ENCODE measurements around the gene POLL.
"Not testable (repeated sequence)": the region's sequence is repeated elsewhere in the genome, so short reads cannot be mapped to it uniquely, and the experiment has no call there.

POLL gene

DNA sequence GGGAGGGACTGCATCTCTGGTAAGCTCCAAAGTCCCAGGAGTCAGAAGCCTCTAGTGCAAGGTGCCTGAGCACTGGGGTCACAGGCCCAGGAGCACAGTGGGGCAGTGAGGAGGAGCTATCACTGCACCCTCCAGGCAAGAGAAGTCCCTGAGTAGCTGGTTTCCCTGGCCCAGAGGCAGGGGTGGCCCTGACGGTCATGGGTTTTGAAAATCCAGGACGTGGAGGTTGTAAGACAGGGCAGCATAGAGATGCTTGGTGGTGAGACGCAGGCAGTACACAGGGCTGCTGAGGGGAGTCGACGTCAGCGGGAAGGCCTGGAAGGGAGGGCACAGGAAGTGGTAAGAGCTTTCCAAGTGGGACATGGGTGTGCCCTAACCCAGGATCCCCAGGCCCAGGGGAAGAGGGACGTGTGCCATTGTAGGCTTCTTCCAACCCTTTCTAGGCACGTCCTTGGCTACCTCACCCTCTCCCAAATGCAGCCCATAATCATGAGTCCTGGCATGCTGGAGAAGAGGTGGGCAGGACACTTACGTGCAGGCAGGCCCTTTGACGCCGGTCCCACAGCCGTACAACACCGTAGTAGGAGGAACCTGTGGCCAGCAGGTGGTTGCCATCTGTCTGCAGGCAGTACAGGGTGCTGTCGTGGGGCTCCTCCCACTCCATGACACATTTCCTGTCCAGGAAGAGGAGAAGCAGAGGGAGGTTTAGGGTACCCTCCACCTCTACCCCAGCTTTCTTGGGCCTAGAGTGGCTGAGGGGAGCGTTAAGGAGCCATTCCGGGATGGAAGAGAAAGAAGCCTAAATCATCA is 23.2 kb upstream of the POLL start:
- Histone ChIP-seq H3K9ac (ENCODE audit: low read depth in 1 of 2, low read length in 2 of 2) (no peak overlapping the region), H3K9me3 (ENCODE audit: control insufficient read depth in 2 of 2, low read length in 2 of 2) (no peaks in the 10 kb centered on the region), H3K4me3 (ENCODE audit: low read length in 2 of 2) (no peak overlapping the region), H3K36me3 (ENCODE audit: control insufficient read depth in 2 of 2, insufficient read depth in 2 of 2, low read length in 2 of 2) (peaks cover 47 to 57% of the 10 kb centered on the region in 2 donors), H3K4me1 (ENCODE audit: control insufficient read depth in 2 of 2, insufficient read depth in 2 of 2, low read length in 2 of 2) (no peaks in the 10 kb centered on the region), H3K27me3 (ENCODE audit: control insufficient read depth in 2 of 2, insufficient read depth in 2 of 2, low read length in 2 of 2) (no peaks in the 10 kb centered on the region), H3K27ac (ENCODE audit: low read depth in 2 of 2, low read length in 2 of 2) (no peak overlapping the region)

DNA sequence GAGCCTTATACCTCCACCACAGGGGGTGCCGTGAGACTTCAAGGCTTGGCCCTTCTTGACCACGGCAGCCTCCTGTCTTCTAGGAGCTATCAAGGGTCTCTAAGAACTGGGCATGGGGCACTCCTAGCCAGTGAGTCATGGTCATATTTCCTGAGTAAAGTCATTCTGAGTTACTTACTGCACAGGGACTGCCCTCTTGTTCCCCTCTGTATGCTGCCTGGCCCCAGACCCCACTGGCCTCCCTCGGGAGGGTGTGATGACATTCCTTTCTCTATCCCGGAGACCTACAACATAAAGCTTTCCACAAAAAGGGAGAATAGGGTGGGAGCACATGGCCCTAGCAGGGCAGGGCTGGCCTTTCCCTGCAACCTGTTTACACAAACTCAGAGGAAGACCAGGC is 21.4 kb upstream of the POLL start:
- Histone ChIP-seq H3K36me3 (ENCODE audit: control insufficient read depth in 2 of 2, insufficient read depth in 2 of 2, low read length in 2 of 2) (peaks cover 44 to 59% of the 10 kb centered on the region in 2 donors), H3K4me1 (ENCODE audit: control insufficient read depth in 2 of 2, insufficient read depth in 2 of 2, low read length in 2 of 2) (no peaks in the 10 kb centered on the region), H3K9ac (ENCODE audit: low read depth in 1 of 2, low read length in 2 of 2) (no peak overlapping the region), H3K4me3 (ENCODE audit: low read length in 2 of 2) (no peak overlapping the region), H3K9me3 (ENCODE audit: control insufficient read depth in 2 of 2, low read length in 2 of 2) (no peaks in the 10 kb centered on the region), H3K27ac (ENCODE audit: low read depth in 2 of 2, low read length in 2 of 2) (no peak overlapping the region), H3K27me3 (ENCODE audit: control insufficient read depth in 2 of 2, insufficient read depth in 2 of 2, low read length in 2 of 2) (no peaks in the 10 kb centered on the region)

GRCh38 chr10:101607124-101607523 is 19.1 kb upstream of the POLL start:
- no peaks in the 10 kb centered on the region for H3K27me3 ChIP-seq (ENCODE audit: control insufficient read depth in 2 of 2, insufficient read depth in 2 of 2, low read length in 2 of 2)
- no peak overlapping the region for H3K9ac ChIP-seq (ENCODE audit: low read depth in 1 of 2, low read length in 2 of 2)
- no peak overlapping the region for H3K27ac ChIP-seq (ENCODE audit: low read depth in 2 of 2, low read length in 2 of 2)
- no peak overlapping the region for H3K4me3 ChIP-seq (ENCODE audit: low read length in 2 of 2)
- H3K36me3 ChIP-seq (ENCODE audit: control insufficient read depth in 2 of 2, insufficient read depth in 2 of 2, low read length in 2 of 2): peaks cover 44 to 61% of the 10 kb centered on the region in 2 donors
- H3K4me1 ChIP-seq (ENCODE audit: control insufficient read depth in 2 of 2, insufficient read depth in 2 of 2, low read length in 2 of 2): no peaks in the 10 kb centered on the region
- no peaks in the 10 kb centered on the region for H3K9me3 ChIP-seq (ENCODE audit: control insufficient read depth in 2 of 2, low read length in 2 of 2)

- H3K4me1 ChIP-seq (ENCODE audit: control insufficient read depth in 2 of 2, insufficient read depth in 2 of 2, low read length in 2 of 2): no peaks in the 10 kb centered on the region
- H3K4me3 ChIP-seq (ENCODE audit: low read length in 2 of 2): no peak overlapping the region
- no peak overlapping the region for H3K27ac ChIP-seq (ENCODE audit: low read depth in 2 of 2, low read length in 2 of 2)
- H3K36me3 ChIP-seq (ENCODE audit: control insufficient read depth in 2 of 2, insufficient read depth in 2 of 2, low read length in 2 of 2): peaks cover 13 to 21% of the 10 kb centered on the region in 2 donors
- H3K9ac ChIP-seq (ENCODE audit: low read depth in 1 of 2, low read length in 2 of 2): no peak overlapping the region
- H3K27me3 ChIP-seq (ENCODE audit: control insufficient read depth in 2 of 2, insufficient read depth in 2 of 2, low read length in 2 of 2): no peaks in the 10 kb centered on the region
- no peaks in the 10 kb centered on the region for H3K9me3 ChIP-seq (ENCODE audit: control insufficient read depth in 2 of 2, low read length in 2 of 2)
Measured at GRCh38 chr10:101602761-101603398, 14.8 kb upstream of the POLL start.

DNA sequence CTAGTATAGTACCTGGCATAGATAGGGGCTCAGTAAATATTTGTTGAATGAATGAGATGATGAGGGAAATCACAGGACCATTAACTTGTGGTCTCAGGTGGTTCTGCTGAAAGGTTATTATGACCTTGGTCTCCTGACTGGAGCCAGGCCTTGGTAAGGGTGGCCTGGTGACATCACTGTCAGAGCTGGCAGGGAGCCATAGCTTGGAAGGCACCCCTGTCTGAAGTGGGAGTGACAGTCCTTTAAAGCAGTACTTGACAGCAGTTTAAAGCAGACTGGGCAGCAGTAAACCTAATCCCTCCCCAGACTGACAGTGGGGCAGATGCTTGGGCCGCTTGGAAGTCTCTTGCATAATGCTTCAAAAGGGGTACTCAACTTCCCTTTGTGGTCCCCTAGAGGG is 13.5 kb upstream of the POLL start:
- Histone ChIP-seq H3K27ac (ENCODE audit: low read depth in 2 of 2, low read length in 2 of 2) (no peak overlapping the region), H3K27me3 (ENCODE audit: control insufficient read depth in 2 of 2, insufficient read depth in 2 of 2, low read length in 2 of 2) (no peaks in the 10 kb centered on the region)

GRCh38 chr10:101597091-101597900 is 9.2 kb upstream of the POLL start:
- no peak overlapping the region for H3K4me3 ChIP-seq (ENCODE audit: low read length in 2 of 2)
- no peaks in the 10 kb centered on the region for H3K9me3 ChIP-seq (ENCODE audit: control insufficient read depth in 2 of 2, low read length in 2 of 2)

More for the DNA sequence above, 13.5 kb upstream of the POLL start:
- peaks cover 2 to 10% of the 10 kb centered on the region in 2 donors for H3K36me3 ChIP-seq (ENCODE audit: control insufficient read depth in 2 of 2, insufficient read depth in 2 of 2, low read length in 2 of 2)
- no peaks in the 10 kb centered on the region for H3K9me3 ChIP-seq (ENCODE audit: control insufficient read depth in 2 of 2, low read length in 2 of 2)
- no peak overlapping the region for H3K9ac ChIP-seq (ENCODE audit: low read depth in 1 of 2, low read length in 2 of 2)
- no peaks in the 10 kb centered on the region for H3K4me1 ChIP-seq (ENCODE audit: control insufficient read depth in 2 of 2, insufficient read depth in 2 of 2, low read length in 2 of 2)
- H3K4me3 ChIP-seq (ENCODE audit: low read length in 2 of 2): no peak overlapping the region

DNA sequence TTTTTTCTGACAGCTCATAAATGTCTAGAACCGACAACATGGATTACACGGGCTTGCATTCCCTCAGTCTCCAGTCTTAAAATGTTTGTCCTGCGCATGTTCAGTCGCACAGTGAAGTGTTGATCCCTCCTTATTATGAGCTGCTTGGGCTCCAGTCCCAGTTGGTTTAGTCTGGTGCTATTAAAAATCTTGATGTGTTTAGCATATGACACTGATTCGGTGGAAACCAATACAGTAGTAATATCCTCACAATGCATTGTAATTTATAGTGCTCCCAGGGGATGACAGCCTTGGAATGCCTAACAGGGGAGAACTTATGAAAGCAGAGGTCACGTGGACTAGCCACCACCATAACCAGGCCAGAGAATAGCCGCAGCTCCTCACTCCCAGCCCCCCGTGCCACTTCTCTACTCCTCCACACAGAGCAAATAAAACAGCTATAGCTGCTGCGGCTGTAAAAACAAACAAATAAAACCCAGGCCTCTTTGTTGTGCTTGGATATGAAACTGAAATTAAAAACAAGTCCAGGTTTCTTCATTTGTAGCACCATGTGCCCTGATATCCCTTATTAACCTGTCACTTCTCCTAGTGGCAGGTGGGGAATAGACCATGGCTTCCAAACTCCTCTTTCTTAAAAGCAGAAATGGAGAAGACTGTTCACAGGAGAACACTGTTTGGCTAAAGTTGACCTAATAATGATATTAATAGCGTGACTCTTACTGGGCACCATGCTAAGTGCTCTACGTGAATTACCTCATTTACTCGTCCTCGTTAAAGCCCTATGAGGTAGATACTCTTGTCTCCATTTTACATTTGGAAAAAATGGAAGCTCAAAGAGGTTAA is 7.8 kb upstream of the POLL start:
- no peak overlapping the region for H3K9ac ChIP-seq (ENCODE audit: low read depth in 1 of 2, low read length in 2 of 2)
- H3K4me1 ChIP-seq (ENCODE audit: control insufficient read depth in 2 of 2, insufficient read depth in 2 of 2, low read length in 2 of 2): no peaks in the 10 kb centered on the region
- H3K9me3 ChIP-seq (ENCODE audit: control insufficient read depth in 2 of 2, low read length in 2 of 2): no peaks in the 10 kb centered on the region
- H3K27ac ChIP-seq (ENCODE audit: low read depth in 2 of 2, low read length in 2 of 2): no peak overlapping the region
- H3K4me3 ChIP-seq (ENCODE audit: low read length in 2 of 2): no peak overlapping the region
- no peaks in the 10 kb centered on the region for H3K27me3 ChIP-seq (ENCODE audit: control insufficient read depth in 2 of 2, insufficient read depth in 2 of 2, low read length in 2 of 2)
- H3K36me3 ChIP-seq (ENCODE audit: control insufficient read depth in 2 of 2, insufficient read depth in 2 of 2, low read length in 2 of 2): peaks cover 0 to 2% of the 10 kb centered on the region in 2 donors

More at GRCh38 chr10:101597091-101597900, 9.2 kb upstream of the POLL start:
- Histone ChIP-seq H3K27ac (ENCODE audit: low read depth in 2 of 2, low read length in 2 of 2) (no peak overlapping the region), H3K4me1 (ENCODE audit: control insufficient read depth in 2 of 2, insufficient read depth in 2 of 2, low read length in 2 of 2) (no peaks in the 10 kb centered on the region), H3K36me3 (ENCODE audit: control insufficient read depth in 2 of 2, insufficient read depth in 2 of 2, low read length in 2 of 2) (peaks cover 0 to 2% of the 10 kb centered on the region in 2 donors), H3K9ac (ENCODE audit: low read depth in 1 of 2, low read length in 2 of 2) (no peak overlapping the region), H3K27me3 (ENCODE audit: control insufficient read depth in 2 of 2, insufficient read depth in 2 of 2, low read length in 2 of 2) (no peaks in the 10 kb centered on the region)

- not testable (repeated sequence) for H3K27me3 ChIP-seq (ENCODE audit: control insufficient read depth in 2 of 2, insufficient read depth in 2 of 2, low read length in 2 of 2)
Measured at GRCh38 chr10:101593331-101593730, 5.3 kb upstream of the POLL start.

GRCh38 chr10:101588879-101589278 is 822 bp upstream of the POLL start:
- Histone ChIP-seq H3K36me3 (ENCODE audit: control insufficient read depth in 2 of 2, insufficient read depth in 2 of 2, low read length in 2 of 2) (peaks cover 0 to 7% of the 10 kb centered on the region in 2 donors), H3K9ac (ENCODE audit: low read depth in 1 of 2, low read length in 2 of 2) (peak overlapping the region in 1 of 2 donors; percentile 80), H3K4me3 (ENCODE audit: low read length in 2 of 2) (peak overlapping the region; percentile 96), H3K27ac (ENCODE audit: low read depth in 2 of 2, low read length in 2 of 2) (no peak overlapping the region), H3K9me3 (ENCODE audit: control insufficient read depth in 2 of 2, low read length in 2 of 2) (no peaks in the 10 kb centered on the region), H3K27me3 (ENCODE audit: control insufficient read depth in 2 of 2, insufficient read depth in 2 of 2, low read length in 2 of 2) (no peaks in the 10 kb centered on the region), H3K4me1 (ENCODE audit: control insufficient read depth in 2 of 2, insufficient read depth in 2 of 2, low read length in 2 of 2) (peaks cover 13% of the 10 kb centered on the region in 2 donors)

More at GRCh38 chr10:101593331-101593730, 5.3 kb upstream of the POLL start:
- not testable (repeated sequence) for H3K27ac ChIP-seq (ENCODE audit: low read depth in 2 of 2, low read length in 2 of 2); H3K36me3 ChIP-seq (ENCODE audit: control insufficient read depth in 2 of 2, insufficient read depth in 2 of 2, low read length in 2 of 2); H3K9me3 ChIP-seq (ENCODE audit: control insufficient read depth in 2 of 2, low read length in 2 of 2); H3K9ac ChIP-seq (ENCODE audit: low read depth in 1 of 2, low read length in 2 of 2); H3K4me1 ChIP-seq (ENCODE audit: control insufficient read depth in 2 of 2, insufficient read depth in 2 of 2, low read length in 2 of 2); H3K4me3 ChIP-seq (ENCODE audit: low read length in 2 of 2)

Data from mucosa of rectum (tissue), 2 donors.